Gastroesophageal sphincter (tissue), 3 donors: ENCODE results near the gene PARM1.

Experiments used
- CTCF ChIP-seq, 4 experiments: fragments of 200-600 bp in 2 of 4; fragments of 450-650 bp in 2 of 4; sonication (generic) in 1 of 4; IDR thresholded peaks; one replicate each; pipeline ENCODE4 v1.5.1; 2017 to 2019; ENCODE audit warnings: antibody characterized with exemption in 4 of 4, mild to moderate bottlenecking in 2 of 4, moderate library complexity in 2 of 4
- POLR2A ChIP-seq, 2 donors: fragments of 450-650 bp; IDR thresholded peaks; one replicate each; pipeline ENCODE4 v1.6.1; 2017; ENCODE audit warnings: antibody characterized with exemption in 2 of 2, mild to moderate bottlenecking in 2 of 2, moderate library complexity in 1 of 2
- POLR2AphosphoS5 ChIP-seq: sonication (generic); formaldehyde crosslinking; IDR thresholded peaks from one replicate; pipeline ENCODE4 v1.6.1; 2017; ENCODE audit warnings: antibody characterized with exemption

GRCh38 chr4:74890341-74890740 lies 42.6 kb upstream of the PARM1 start:
- TF ChIP-seq POLR2A (IDR thresholded peaks at IDR 0.05) (no peak), CTCF (IDR thresholded peaks at IDR 0.05) (no peak), POLR2AphosphoS5 (no peak)
